ENCODE data around the gene IGSF10.
A peak's percentile ranks its signal among the peaks of the same experiment; 100 is the strongest.

IGSF10 gene

GRCh38 chr3:151467069-151467468 lies 6.2 kb upstream of the IGSF10 start:
- no peak for DNase-seq (ENCODE audit: low spot score)
- no peak for FAIRE-seq

GRCh38 chr3:151462991-151463390 lies 2.1 kb upstream of the IGSF10 start:
- DNase-seq (ENCODE audit: low spot score): no peak
- FAIRE-seq: no peak

- no peak for DNase-seq (ENCODE audit: low spot score)
- FAIRE-seq: no peak
Observed at GRCh38 chr3:151462278-151462780, 1.5 kb upstream of the IGSF10 start.

GRCh38 chr3:151460228-151460627 lies 633 bp downstream of the IGSF10 start:
- no peak for DNase-seq (ENCODE audit: low spot score)
- no peak for FAIRE-seq

GRCh38 chr3:151459358-151459757 lies 1.5 kb downstream of the IGSF10 start:
- no peak for FAIRE-seq
- DNase-seq (ENCODE audit: low spot score): no peak

- FAIRE-seq (no peak), DNase-seq (ENCODE audit: low spot score) (no peak)
Observed at GRCh38 chr3:151456065-151456464, 4.8 kb downstream of the IGSF10 start.

GRCh38 chr3:151452841-151453240 lies 8.0 kb downstream of the IGSF10 start:
- DNase-seq (ENCODE audit: low spot score) (no peak), FAIRE-seq (no peak)

- FAIRE-seq: no peak
- no peak for DNase-seq (ENCODE audit: low spot score)
Observed at GRCh38 chr3:151452368-151452767, 8.5 kb downstream of the IGSF10 start.

GRCh38 chr3:151446002-151446340 lies 14.9 kb downstream of the IGSF10 start:
- no peak for FAIRE-seq
- DNase-seq (ENCODE audit: low spot score): no peak

GRCh38 chr3:151445273-151446001 lies 15.4 kb downstream of the IGSF10 start:
- FAIRE-seq (no peak), DNase-seq (ENCODE audit: low spot score) (peak; percentile 26)

GRCh38 chr3:151443583-151443982 lies 17.3 kb downstream of the IGSF10 start:
- FAIRE-seq (no peak), DNase-seq (ENCODE audit: low spot score) (no peak)

- FAIRE-seq: no peak
- DNase-seq (ENCODE audit: low spot score): no peak
Observed at GRCh38 chr3:151440940-151441339, 19.9 kb downstream of the IGSF10 start.

GRCh38 chr3:151439652-151440125 lies 21.2 kb downstream of the IGSF10 start:
- FAIRE-seq (no peak), DNase-seq (ENCODE audit: low spot score) (peak; percentile 45)

- no peak for DNase-seq (ENCODE audit: low spot score)
- no peak for FAIRE-seq
Observed at GRCh38 chr3:151437906-151438305, 23.0 kb downstream of the IGSF10 start.

- no peak for DNase-seq (ENCODE audit: low spot score)
- FAIRE-seq: no peak
Observed at GRCh38 chr3:151436675-151437446, 24.0 kb downstream of the IGSF10 start.

GRCh38 chr3:151434151-151434890 lies 26.5 kb downstream of the IGSF10 start:
- FAIRE-seq (no peak), DNase-seq (ENCODE audit: low spot score) (no peak)

GRCh38 chr3:151432616-151433372 lies 28.1 kb downstream of the IGSF10 start:
- DNase-seq (ENCODE audit: low spot score) (no peak), FAIRE-seq (no peak)

GRCh38 chr3:151431940-151432339 lies 28.9 kb downstream of the IGSF10 start:
- DNase-seq (ENCODE audit: low spot score) (peak; percentile 38), FAIRE-seq (no peak)

GRCh38 chr3:151430821-151431484 lies 29.9 kb downstream of the IGSF10 start:
- DNase-seq (ENCODE audit: low spot score) (no peak), FAIRE-seq (no peak)

GRCh38 chr3:151428386-151428785 lies 32.5 kb downstream of the IGSF10 start:
- DNase-seq (ENCODE audit: low spot score): no peak
- no peak for FAIRE-seq

- FAIRE-seq (no peak), DNase-seq (ENCODE audit: low spot score) (no peak)
Observed at GRCh38 chr3:151426341-151426657, 34.6 kb downstream of the IGSF10 start.
